ENCODE results near the gene DYNC1I1. TPM values are rescaled to one million over a fixed set of nuclear protein-coding genes. Genes with fewer than 3 reads are reported as not detected.

The DYNC1I1 gene
- total and polyA plus RNA-seq, 2 of the 4 experiments (the other 2 are of a cell fraction), result under 0.01 to 0.15 TPM

DNA sequence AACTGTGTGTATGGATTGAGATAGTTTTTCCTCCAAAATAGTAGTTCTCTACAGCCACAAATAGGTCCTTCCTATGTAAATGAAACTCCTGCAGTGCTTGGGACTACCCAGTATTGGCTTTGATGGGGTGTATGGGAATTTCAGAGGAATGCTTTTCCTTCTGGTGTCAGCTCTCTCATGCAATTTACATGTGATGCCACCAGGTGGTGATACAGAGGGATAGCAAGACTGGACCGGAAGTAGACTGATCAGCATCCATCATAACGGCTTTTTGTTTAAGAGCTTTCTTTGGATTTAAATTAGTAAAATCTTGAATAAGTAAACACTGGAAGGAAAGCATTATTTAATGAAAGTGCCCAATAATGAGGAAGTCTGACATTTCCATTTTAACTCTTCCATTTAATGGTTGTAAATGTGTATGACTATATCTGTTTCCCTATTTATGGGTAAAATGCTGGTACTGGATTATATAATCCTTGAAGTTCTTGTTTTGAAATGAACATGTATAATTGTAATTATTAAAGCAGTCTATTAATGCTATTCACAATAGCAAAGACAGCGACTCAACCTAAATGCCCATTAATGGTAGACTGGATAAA is 22.7 kb downstream of the DYNC1I1 start:
- no peak overlapping the region for H4K8ac ChIP-seq (ENCODE audit: low read depth in 2 of 2, low read length in 2 of 2)
- no peak overlapping the region for H3K18ac ChIP-seq (ENCODE audit: low read depth, low read length)
- ChIA-PET CTCF (no interaction called here), POLR2A (ENCODE audit: unreplicated experiment) (no interaction called here)
- intact Hi-C loops (cut with micrococcal nuclease) (loop anchor here (2.0 kb wide), 1 partner anchor 76 kb away; no protein-coding TSS in a partner anchor), dilution Hi-C loops (cut with HindIII; ENCODE audit: low sequenced_read_pairs, unreplicated experiment) (no loop called here), in situ Hi-C loops (cut with MboI; ENCODE audit: low sequenced_read_pairs) (no loop called here)
- H3K9ac ChIP-seq (ENCODE audit: low read depth, low read length), result no peak overlapping the region
- TF ChIP-seq POLR2A (IDR thresholded peaks at IDR 0.05; ENCODE audit: low read depth, low read length) (no peak), NFE2L2 (IDR thresholded peaks at IDR 0.05; ENCODE audit: low read depth, low read length) (no peak), SMC3 (IDR thresholded peaks at IDR 0.05; ENCODE audit: low read depth, low read length) (no peak)
- TF ChIP-seq, protein P1, sequence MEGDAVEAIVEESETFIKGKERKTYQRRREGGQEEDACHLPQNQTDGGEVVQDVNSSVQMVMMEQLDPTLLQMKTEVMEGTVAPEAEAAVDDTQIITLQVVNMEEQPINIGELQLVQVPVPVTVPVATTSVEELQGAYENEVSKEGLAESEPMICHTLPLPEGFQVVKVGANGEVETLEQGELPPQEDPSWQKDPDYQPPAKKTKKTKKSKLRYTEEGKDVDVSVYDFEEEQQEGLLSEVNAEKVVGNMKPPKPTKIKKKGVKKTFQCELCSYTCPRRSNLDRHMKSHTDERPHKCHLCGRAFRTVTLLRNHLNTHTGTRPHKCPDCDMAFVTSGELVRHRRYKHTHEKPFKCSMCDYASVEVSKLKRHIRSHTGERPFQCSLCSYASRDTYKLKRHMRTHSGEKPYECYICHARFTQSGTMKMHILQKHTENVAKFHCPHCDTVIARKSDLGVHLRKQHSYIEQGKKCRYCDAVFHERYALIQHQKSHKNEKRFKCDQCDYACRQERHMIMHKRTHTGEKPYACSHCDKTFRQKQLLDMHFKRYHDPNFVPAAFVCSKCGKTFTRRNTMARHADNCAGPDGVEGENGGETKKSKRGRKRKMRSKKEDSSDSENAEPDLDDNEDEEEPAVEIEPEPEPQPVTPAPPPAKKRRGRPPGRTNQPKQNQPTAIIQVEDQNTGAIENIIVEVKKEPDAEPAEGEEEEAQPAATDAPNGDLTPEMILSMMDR (conservative IDR thresholded peaks at IDR 0.05; ENCODE audit: low read depth, low read length), result peak; percentile 36; the same call in 1 of the 2 replicates
- no peak overlapping the region for H3K14ac ChIP-seq (replicated peaks; ENCODE audit: low read depth, low read length)
- H3K9me3 ChIP-seq (ENCODE audit: control insufficient read depth, insufficient read depth, low read length), result no peaks in the 10 kb centered on the region
- H3K4me2 ChIP-seq (ENCODE audit: low read depth, low read length), result no peak overlapping the region
- peak; percentile 30 for DNase-seq
- H4K91ac ChIP-seq (ENCODE audit: insufficient read depth, low read depth, low read length), result no peak overlapping the region
- H3K23ac ChIP-seq (ENCODE audit: low read depth, low read length), result no peak overlapping the region
- no peaks in the 10 kb centered on the region for H3K79me1 ChIP-seq (ENCODE audit: low read depth in 1 of 2, low read length in 2 of 2)
- BruUV-seq (replicated peaks), result no TSS peak
- H3K36me3 ChIP-seq (ENCODE audit: control insufficient read depth, insufficient read depth, low read length), result no peaks in the 10 kb centered on the region
- no peak overlapping the region for H4K5ac ChIP-seq (ENCODE audit: low read depth, low read length)
- no peaks in the 10 kb centered on the region for H4K20me1 ChIP-seq (ENCODE audit: insufficient read depth, low read length)
- no CpG with 5 or more reads among the region's 3 CpGs for WGBS, 2 experiments (ENCODE audit: extremely low coverage in 2 of 2, insufficient read length in 1 of 2)
- H2AFZ ChIP-seq (replicated peaks; ENCODE audit: low read length, poor library complexity), result no peak overlapping the region
- H3K27ac ChIP-seq (ENCODE audit: insufficient read depth, low read length), result no peak overlapping the region
- no peak overlapping the region for H2BK5ac ChIP-seq (ENCODE audit: low read depth, low read length, poor library complexity, severe bottlenecking)
- no peak overlapping the region for H3K4me3 ChIP-seq (ENCODE audit: insufficient read depth, low read depth, low read length)
- H3K4me1 ChIP-seq (ENCODE audit: control insufficient read depth, insufficient read depth, low read length), result no peaks in the 10 kb centered on the region
- H3K4ac ChIP-seq (ENCODE audit: low read depth, low read length), result no peak overlapping the region
- H2AK9ac ChIP-seq (replicated peaks; ENCODE audit: low read depth, low read length, poor library complexity), result no peak overlapping the region
- H2BK20ac ChIP-seq (ENCODE audit: low read depth, low read length), result no peak overlapping the region
- no peak overlapping the region for H3K56ac ChIP-seq (ENCODE audit: extremely low read depth, insufficient read depth, low read length)
- no peaks in the 10 kb centered on the region for H3K9me1 ChIP-seq (ENCODE audit: insufficient read depth, low read length)
- no peak overlapping the region for H2BK15ac ChIP-seq (ENCODE audit: low read depth, low read length)
- no peak overlapping the region for H2BK120ac ChIP-seq (ENCODE audit: low read depth, low read length)
- no peak overlapping the region for H2AK5ac ChIP-seq (ENCODE audit: low read depth, low read length)
- ATAC-seq (ENCODE audit: low read depth), result no peak
- no peaks in the 10 kb centered on the region for H3K27me3 ChIP-seq (ENCODE audit: control insufficient read depth, insufficient read depth, low read length)
